ENCODE measurements around the gene GRM7. TPM values are rescaled to one million over a fixed set of nuclear protein-coding genes. Genes with fewer than 3 reads are reported as not detected.

GRM7 gene
- polyA plus RNA-seq, 1 donor: 3.3 TPM

DNA sequence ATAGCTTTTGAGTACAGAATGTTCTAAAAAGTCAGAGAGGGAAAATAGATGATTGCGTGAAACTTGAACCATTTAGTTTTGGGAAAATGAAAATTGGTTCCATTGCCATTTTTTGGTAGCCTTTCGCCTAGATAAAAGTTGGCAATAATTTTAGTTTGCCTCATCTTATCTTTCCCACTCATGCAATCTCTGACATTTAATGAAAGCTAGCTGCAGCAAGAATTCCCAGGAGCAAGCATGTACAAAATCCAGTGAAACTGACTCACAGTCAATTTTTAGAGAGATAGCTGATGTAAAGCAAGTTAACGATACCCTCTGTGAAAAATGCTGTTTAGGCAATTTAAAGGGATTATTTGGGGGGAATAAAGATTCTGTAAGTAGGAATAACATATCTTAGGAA lies 797.4 kb downstream of the GRM7 start:
- no peak for DNase-seq

GRCh38 chr3:7659079-7659478 lies 798.2 kb downstream of the GRM7 start:
- no peak for DNase-seq

GRCh38 chr3:7663771-7664170 lies 802.9 kb downstream of the GRM7 start:
- DNase-seq: no peak

- DNase-seq: no peak
Observed at GRCh38 chr3:7667774-7668173, 806.9 kb downstream of the GRM7 start.

DNA sequence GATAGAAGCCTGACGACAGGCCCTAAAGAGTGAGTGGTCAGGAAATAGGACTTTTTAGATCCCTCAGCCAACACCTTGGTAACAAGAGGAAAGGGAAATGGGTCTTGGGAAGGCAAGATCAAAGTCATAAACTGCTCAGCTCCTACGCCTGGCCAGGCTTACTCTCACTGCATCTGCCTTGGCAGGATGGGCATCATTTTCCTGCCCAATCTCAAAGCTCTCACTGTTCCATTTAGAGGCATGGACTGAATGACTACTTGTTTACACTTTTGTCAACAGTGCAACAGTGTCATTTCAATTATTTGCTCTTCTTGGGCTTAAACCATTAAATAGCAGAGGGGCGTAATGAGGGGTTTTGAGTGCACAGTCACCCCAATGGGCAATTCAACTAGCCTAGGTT lies 808.7 kb downstream of the GRM7 start:
- no peak for DNase-seq

DNA sequence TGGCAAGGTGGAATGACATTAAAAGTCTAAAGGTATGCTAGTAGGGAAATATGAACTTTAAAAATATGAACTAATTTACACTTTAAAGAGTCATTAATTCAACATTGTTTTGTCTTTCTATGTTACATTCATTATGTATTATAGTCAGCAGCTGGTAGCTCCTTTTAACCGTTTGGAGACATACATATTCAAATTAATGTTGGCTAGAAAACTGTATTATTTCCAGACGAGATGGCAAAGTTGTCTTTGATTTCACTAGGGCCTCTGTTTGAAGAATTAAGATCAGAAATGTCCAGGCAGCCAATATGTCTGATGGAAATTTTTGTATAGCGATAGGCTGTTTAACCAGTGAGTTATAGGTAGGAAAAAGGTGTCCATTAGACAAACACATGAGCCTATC lies 817.6 kb downstream of the GRM7 start:
- DNase-seq: no peak

DNA sequence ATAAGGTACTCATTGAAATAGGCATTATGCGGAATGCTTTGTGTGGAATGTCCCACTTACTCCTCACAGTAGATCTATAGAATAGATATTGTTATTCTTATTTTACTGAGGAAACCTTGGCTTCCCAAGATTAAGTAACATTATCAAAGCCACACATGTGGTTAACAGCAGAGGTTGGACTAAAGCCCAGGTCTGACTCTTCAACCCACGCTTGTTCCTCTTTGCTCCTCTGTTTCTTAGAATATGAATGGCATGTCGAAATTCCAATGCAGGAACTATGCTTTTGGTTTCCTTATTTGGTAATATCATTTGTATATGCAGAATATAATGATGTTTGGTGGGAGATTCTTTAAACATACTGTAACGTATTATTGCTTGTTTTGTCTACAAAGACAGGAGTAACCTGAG lies 821.9 kb downstream of the GRM7 start:
- peak; percentile 30 for DNase-seq

DNA sequence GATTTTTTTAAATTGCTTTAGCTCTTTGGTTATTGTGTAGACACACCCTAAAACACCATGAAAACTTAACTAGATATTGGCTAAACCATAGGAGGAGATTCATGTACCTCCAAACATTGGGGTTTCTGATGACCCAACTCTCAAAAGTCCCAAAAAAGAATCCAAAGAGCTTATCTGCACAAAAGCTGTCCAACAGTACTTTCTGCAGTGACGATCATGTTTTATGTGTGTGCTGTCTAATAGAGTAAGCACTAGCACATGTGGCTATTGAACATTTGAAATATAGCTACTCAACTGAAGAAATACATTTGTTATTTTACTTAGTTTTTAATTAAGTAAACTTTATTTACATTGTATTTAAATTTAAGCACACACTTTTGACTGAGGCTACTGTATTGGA lies 822.5 kb downstream of the GRM7 start:
- no peak for DNase-seq

DNA sequence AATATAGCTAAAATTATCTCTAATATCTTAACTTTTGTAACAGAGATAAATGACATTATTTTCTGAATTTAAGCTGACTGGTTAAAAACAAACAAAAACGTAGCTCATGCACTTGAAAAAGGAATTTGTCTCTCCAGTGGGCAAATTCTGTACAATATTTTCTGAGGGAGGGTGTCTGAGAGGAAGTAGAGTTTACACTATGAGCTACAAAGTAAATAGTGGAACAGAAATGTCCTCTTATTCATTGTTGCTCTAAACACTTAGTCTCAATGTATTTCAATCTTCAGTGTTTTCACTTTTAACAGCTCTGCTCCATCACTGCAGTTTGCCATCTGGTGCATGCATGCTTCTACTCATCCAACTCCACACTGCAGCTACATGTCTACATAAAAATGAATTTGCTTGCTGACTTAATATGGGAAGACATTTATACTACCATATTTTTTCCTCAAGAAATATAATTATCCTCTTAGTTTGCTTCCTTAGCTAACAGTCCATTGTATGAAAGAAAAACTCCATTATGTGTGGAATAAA lies 823.3 kb downstream of the GRM7 start:
- no peak for DNase-seq

GRCh38 chr3:7687428-7688147 lies 826.7 kb downstream of the GRM7 start:
- DNase-seq: no peak

DNA sequence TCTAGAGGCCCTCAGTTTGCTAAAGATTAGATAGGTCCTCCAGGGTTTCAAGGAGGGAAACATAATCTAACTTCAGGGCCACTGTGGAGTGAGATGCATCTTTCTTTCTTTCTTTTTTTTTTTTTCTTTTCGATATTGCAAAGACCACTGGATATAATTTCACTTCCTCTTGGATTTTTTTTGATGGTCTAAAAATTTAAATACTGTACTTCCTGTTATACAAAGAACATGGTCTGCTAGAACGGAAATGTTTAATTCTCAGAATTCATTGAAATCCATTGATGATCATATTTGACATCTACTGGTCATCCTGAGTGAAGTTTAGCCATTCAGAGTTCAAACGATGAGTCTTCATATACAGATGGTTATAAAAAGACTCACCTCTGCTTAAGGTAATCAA lies 832.0 kb downstream of the GRM7 start:
- DNase-seq: no peak

GRCh38 chr3:7693976-7694375 lies 833.1 kb downstream of the GRM7 start:
- no peak for DNase-seq

GRCh38 chr3:7695049-7695448 lies 834.1 kb downstream of the GRM7 start:
- DNase-seq: no peak

DNA sequence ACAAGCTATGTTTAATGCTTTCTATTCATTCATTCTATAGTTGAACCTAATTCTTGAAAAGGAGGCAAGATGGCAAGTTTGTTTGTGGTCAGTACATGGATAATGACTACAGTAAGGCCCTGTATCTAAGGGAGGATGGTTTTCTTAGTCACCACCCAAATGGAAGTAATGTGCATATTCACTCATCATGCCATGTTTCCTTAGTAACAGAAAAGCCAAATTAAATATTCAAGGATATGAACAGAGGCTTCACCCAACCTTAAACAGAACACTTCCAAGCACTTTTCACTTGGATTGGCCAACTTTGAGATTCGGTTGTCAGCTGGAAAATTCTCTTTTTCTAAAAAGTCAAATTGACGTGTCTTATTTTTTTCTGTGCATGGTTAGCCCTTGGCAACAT lies 835.4 kb downstream of the GRM7 start:
- DNase-seq: no peak

GRCh38 chr3:7697548-7697947 lies 836.6 kb downstream of the GRM7 start:
- DNase-seq: no peak

DNA sequence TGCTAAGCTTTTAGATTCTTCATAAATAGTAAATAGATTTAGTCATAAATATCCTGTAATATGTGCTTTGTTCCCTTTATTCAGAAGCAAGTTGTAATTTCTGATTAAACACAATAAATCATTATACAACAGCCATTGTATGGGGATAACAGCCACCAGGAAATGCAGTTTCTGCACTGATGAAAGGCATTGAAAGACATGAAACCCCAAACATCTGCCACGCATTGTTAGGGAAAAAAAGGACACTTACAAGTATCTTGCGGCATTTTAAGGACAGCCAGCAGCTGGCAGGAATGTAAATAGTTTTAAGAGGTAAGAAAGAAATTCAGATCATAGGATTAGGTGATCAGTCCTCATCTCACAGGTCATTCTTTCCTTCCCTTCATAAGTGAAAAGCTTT lies 839.6 kb downstream of the GRM7 start:
- DNase-seq: no peak

DNA sequence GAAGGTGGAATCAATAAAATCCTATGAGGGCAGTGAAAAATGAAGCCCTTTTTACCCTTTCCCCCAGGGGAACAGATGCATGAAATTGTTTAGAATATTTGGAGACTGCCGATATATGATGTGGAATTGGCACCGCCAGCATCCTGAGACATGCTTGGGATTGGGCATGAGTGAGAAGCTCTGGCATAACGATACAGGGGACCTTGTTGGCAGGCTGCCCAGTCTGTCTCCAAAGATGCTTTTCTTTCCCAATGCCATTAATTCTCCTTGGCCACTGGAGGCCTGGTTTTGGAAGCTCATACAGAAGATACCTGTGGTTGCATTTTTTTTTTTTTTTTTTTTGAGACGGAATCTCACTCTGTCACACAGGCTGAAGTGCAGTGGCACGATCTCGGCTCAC lies 840.1 kb downstream of the GRM7 start:
- DNase-seq: no peak

GRCh38 chr3:7707187-7707586 lies 846.3 kb downstream of the GRM7 start:
- no peak for DNase-seq

DNA sequence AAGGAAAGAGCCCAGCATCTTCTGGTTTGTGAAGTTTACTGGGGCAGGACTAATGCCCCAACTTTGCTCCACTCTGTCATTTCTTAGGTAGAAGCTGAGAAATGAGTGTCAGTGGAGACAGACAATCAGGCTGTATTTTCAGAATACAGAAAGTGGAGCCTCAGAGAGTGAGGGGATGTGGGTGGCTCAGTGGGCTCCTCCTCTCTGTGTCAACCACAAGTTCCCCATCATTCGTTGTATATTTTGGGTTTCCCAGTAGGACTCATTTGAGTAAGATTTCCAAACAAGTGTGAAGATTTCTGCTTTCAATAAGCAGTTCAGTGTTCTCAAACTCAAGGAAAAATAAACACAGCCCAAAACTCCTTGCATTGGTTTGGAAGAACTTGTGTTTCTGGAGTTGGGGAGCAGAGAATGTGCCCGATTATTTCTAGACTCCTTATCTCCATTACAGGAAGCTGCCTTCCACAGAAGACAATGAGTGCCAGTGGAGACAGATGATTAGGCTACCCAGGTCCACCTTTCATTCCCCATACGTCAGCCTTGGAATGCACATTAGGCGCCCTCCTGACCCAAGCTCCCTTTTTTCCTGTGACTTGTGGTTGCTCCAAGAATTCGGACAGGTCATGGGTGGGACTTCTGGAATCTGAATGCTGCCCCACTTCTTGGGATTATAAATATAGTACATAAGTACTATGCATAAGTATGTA lies 848.6 kb downstream of the GRM7 start:
- no peak for DNase-seq

- no peak for DNase-seq
Observed at GRCh38 chr3:7710284-7710683, 849.4 kb downstream of the GRM7 start.

DNA sequence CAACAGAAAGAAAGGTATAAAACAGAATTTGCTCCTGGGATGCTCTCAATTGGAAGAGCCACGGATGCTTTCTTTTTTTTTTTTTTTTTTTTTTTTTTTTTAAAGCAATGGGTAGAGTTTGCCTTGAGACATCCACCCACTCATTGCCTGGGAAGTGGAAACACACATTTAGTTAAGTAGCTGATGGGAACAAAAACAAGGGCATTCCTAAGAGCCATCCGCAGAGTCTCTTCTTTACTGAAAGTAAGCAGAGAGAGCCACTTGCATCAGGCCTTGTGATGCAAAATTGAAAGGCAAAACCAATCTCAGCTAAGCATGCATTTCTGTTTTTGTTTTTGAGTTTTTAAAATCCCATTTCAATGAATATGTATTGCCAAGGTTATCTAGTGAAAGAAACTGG lies 852.8 kb downstream of the GRM7 start:
- DNase-seq: no peak

GRCh38 chr3:7720649-7721297 lies 859.9 kb downstream of the GRM7 start:
- no peak for DNase-seq

DNA sequence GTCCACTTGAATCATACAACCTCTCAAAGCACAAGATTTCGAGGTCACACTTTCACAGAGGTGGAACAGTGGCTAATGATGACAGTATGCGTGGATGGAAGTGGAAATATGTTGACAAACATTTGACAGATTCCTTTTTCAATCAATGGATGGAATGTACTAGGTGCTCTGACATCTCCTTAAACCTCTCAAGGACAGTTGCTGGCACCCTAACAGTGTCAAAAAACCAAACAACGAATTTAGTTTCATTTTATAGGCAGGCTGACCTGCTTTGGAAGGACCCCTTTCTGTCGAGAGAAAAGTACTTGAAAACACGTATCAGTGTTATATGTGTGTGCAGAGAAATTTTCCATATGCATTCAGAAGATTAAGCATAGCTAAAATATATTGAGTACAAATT lies 861.0 kb downstream of the GRM7 start:
- DNase-seq: no peak

Measured in left kidney (tissue), 2 donors.